Activated gamma-delta T cell treated with anti-CD3 and anti-CD28 coated beads, Interleukin-2, amount 50 U/mL, for 16 hours (primary cell): Measurements from ENCODE around the gene UROD.
A peak's percentile ranks its signal among the peaks of the same experiment; 100 is the strongest.

Source experiments
- DNase-seq: peaks from one replicate; pipeline ENCODE4 v3.0.0-alpha.2; 2020; ENCODE audit warnings: low read depth

UROD gene

DNA sequence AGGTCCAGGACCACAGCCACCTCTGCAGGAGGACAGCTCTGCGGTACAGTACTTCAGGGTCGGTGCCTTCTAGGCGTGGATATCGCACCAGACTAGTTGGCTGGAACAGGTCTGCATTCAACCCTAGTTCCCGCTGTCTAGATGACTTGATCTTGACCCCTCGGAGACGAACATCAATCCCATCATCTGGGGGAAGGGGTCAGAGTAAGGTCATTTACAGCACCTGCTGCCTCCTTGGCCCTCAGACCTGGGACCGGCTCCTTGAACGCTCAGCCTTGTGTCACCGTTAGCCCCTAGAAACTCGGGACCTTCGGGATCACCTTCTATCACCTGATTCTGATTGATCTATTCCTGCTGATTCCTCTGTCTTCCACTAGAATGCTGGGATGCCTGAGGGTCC lies 3.5 kb upstream of the UROD start:
- no peak for DNase-seq

DNA sequence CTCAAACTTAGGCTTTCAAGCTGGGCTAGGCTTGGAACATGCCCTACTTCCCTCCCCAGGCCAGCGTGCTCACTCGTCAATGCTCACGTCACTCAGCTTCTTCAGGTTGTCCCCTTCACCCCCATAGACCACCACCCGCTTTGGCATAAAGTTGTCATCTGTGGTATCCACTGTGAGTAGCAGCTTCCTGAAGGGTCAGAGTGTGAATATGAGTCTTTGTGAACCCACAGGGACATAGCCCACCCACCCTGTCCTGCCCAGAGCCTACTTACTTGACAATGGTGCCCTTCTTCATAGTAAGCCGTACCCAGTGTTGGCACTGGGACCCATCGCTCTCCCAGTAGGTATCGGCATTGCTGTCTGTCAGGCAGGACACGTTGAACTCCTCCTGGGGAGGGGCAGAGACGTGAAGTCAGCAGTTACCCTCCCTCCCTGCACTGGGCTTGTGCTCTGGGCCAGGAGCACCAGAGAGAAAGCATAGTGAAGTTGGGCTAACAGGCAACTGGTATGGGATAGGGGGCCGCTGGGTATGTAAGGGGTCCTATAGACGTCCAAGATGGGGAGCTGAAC lies 2.7 kb upstream of the UROD start:
- DNase-seq, result no peak

GRCh38 chr1:45009956-45010854 lies 1.8 kb upstream of the UROD start:
- no peak for DNase-seq

DNA sequence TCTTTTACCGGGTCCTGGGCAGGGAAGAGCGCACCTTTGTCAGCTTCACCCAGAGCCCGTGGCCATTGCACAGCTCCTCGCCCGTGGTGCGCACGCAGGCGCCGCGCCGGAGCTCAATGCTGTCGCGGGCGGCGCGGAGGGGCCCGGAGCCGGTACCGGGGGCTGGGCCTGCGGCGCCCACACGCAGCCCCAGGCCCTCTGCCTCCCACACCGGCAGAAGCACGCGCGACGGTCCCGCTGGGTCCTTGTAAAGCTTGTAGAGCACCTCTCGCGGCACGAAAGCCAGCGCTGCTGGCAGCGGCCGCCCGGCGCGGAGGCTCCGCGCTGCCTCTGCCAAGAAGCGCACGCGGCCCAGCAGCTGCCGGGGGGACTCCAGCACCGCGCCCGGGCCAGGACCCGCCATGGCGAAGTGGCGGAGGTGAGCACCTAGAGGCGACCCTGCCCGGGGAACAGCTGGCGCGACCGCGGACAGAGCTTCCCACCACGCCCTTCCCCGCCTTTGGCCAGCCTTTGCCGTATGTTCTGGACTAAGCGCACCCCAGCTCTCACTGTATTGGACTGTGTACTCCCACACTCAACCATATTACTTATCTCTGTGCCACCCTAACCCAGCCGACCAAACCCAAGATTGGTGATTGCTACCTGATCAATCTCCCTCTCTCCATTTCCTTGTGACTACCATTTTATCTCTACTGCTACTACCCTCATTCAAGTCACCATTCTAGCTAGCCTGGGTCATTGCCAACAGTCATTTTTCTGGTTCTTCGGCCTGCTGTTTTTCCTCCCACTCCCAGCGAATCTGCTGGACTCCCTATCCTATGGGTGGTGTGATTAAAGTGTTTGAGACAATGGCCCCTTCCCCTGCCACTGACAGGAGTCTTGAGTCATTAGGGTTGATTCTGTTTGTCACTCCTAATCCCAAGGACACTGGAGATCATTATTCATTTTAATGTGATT lies 921 bp upstream of the UROD start, which contains the start of gene HECTD3:
Gene HECTD3 (minus strand): TSS at position 470 of the 957 bp plus-strand sequence. CDS start 67 bp downstream, at position 403.
- DNase-seq, result peak; percentile 54

GRCh38 chr1:45012639-45013278 lies 705 bp downstream of the UROD start:
- DNase-seq, result no peak

DNA sequence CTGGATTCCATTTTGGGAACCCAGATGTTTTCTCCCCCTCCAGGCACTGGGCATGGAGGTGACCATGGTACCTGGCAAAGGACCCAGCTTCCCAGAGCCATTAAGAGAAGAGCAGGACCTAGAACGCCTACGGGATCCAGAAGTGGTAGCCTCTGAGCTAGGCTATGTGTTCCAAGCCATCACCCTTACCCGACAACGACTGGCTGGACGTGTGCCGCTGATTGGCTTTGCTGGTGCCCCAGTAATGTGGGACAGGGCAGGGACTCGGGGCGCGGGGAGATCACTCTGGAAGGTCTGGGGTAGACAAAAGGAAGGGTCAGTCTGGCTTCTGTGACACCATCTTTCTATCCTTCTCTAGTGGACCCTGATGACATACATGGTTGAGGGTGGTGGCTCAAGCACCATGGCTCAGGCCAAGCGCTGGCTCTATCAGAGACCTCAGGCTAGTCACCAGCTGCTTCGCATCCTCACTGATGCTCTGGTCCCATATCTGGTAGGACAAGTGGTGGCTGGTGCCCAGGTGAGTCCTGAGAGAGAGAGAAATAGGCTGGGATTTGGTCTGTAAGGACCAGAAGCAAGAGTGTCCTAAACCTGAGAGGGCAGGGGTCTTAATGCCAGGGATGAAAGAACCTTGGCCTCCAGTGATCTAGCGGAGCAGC lies 1.6 kb downstream of the UROD start:
- no peak for DNase-seq

DNA sequence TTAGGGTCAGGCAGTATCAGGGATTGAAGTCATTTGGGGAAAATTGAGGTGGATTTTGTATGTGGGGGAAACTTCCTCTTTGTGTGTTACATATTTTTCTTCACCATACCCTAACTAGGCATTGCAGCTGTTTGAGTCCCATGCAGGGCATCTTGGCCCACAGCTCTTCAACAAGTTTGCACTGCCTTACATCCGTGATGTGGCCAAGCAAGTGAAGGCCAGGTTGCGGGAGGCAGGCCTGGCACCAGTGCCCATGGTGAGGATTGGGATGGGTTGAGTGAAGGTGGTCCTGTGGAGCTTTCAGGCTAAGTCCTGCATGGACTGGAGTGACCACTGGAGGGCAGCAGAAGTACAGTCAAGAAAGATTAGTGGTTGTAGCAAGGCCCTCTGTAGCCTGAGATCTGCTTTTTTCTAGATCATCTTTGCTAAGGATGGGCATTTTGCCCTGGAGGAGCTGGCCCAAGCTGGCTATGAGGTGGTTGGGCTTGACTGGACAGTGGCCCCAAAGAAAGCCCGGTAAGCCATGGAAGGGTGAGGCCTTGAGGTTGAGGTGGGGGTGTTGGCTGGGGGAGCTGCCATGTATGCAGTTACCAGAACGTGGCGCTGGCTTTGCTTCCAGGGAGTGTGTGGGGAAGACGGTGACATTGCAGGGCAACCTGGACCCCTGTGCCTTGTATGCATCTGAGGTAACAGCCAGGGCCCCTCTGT lies 2.4 kb downstream of the UROD start:
- DNase-seq, result peak; percentile 68

DNA sequence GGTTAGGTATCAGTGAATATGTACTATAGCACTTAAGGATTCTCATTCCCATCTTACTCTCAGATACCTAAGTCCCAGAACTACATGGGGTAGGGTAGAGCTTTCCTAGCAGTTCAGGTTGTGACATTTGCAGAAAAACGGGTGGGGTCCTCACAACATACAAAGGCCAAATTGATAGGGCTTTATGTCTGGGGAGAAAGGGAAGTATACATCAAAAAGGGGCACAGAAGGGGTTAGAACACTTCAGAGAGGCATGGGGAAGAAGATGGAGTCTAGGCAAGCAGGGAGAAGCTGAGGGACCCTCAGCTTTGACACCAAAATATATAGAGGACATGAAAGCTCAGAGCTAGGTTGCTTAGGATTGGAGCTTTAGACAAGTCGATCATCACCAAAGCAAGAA lies 3.6 kb downstream of the UROD start:
- DNase-seq, result no peak

- DNase-seq, result no peak
Observed at GRCh38 chr1:45016090-45016697, 4.1 kb downstream of the UROD start.

- DNase-seq, result no peak
Observed at GRCh38 chr1:45016767-45017166, 4.7 kb downstream of the UROD start.

DNA sequence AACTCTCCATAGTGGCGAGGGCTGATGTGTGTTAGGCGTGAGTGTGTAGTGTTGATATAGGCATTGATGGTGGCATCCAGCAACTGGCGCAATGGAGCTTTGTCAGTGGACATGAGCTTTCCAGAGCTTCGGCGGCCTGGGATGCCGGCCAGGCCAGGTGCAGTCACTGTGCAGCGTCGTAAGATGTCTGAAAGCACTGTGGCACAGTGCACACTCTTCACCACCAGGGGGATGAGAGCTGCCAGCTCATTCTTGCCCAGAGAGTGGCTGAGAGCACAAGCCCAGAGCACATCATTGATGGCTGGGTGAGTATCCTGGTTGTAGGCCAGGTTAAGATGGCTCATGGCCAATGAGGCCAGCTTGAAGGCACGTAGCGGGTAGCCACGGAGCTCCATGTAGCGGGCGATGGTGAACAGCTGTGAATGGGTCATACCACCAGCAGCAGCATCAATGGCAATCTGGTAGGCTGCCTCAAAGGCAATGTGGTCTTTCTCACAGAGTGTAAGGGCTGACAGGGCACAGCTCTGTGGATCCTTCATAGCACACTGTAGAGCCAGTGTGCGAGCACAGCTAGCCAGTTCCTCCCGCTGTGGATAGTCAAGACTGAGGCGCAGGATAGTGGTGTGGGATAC lies 6.7 kb downstream of the UROD start:
- DNase-seq, result peak; percentile 37

DNA sequence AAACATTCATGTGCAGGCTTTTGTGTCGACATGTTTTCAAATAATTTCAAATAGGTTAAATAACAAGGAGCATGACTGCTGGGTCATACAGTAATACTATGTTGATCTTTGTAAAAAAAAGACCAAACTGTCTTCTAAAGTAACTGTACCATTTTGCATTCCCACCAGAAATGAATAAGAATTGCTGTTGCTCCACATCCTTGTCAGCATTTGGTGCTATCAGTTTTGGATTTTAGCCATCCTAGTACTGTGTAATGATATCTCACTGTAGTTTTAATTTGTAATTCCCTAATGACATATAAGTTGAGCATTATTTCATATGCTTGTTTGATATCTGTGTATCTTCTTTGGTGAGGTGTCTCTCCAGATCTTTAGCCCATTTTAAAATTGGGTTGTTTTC lies 11.6 kb downstream of the UROD start:
- DNase-seq, result no peak

DNA sequence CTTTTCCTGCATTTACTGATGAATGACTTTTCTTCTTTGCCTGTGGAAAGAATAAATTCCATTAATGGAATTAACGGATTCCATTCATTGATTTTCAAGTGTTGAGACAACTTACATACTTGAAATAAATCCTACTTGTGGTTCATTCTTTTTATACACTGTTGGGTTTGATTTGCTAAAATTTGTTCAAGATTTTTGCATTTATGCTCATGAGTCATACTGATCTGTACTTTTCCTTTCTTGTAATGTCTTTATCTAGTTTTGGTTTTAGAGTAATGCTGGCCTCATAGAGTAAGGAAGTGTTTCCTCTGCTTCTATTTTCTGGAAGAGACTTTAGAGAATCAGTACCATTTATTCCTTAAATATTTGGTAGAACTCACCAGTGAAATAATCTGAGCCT lies 14.4 kb downstream of the UROD start:
- no peak for DNase-seq

- DNase-seq, result no peak
Observed at GRCh38 chr1:45032837-45033236, 20.8 kb downstream of the UROD start.

GRCh38 chr1:45033356-45033755 lies 21.3 kb downstream of the UROD start:
- DNase-seq, result no peak

- no peak for DNase-seq
Observed at GRCh38 chr1:45035631-45036301, 23.7 kb downstream of the UROD start.

DNA sequence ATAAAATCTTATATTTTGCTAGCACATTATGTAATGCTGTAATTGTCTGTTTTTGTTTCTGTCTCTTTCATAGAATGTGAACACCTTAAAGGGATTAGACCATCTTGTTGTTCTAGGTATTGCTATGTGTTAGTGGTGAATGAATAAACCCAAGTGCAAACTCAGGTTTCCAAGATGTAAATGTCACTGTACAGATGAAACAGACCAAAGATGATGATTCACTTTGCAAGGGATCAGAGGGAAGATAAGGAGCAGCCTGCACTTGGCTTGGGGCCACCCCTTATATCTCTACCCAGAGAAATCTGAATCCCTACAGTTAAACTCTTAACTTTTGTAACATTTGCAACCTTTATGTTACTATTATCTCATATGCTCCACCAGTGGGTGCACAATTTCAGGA lies 25.4 kb downstream of the UROD start:
- DNase-seq, result no peak

- DNase-seq, result no peak
Observed at GRCh38 chr1:45038240-45038639, 26.2 kb downstream of the UROD start.

DNA sequence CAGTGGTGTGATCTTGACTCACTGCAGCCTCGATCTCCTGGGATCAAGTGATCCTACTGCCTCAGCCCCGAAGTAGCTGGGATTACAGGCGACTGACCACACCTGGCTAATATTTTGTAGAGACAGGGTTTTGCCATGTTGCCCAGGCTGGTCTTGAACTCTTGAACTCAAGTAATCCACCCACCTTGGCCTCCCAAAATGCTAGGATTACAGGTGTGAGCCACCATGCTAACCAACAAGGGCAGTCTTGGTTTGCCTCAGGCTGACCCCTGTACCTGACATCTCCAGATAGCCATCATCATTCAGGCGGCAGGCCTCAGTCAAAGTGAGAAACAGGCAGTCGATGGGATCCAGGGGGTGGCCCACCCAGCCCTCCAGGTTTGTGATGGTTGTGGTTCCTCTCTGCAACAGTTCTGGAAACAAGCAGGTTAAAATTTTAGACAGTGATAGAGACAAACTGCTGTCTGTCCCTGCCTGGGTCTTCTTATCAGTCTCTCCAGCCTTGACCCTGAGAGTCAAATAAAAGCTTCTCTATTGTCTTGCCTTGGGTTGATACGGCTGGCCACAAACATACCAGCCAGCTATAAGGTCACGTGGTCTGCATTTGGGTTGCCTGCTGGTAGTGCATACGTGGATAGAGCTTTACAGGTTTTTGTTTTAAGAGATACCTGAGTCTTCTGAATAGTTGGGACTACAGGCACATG lies 26.8 kb downstream of the UROD start:
- no peak for DNase-seq
